GM12891 (cell line): ENCODE results near the gene PASK.

Experiments
- DNase-seq: peaks from one replicate; pipeline ENCODE4 v3.0.0; 2011; ENCODE audit warnings: low spot score; ENCODE audit not compliant: insufficient read length
- FAIRE-seq: peaks from 2 replicates; lab custom pipeline; 2011; peaks lifted over from hg19 to GRCh38; lab: Jason Lieb, UNC
- PAX5 ChIP-seq: IDR thresholded peaks from 2 replicates; pipeline ENCODE4 v1.6.1; 2011; ENCODE audit warnings: low read length, moderate library complexity, mild to moderate bottlenecking; ENCODE audit not compliant: insufficient read depth, severe bottlenecking
- POLR2A ChIP-seq: IDR thresholded peaks from 2 replicates; pipeline ENCODE4 v1.6.1; 2011; ENCODE audit warnings: low read depth, low read length, control low read depth
- POLR2AphosphoS5 ChIP-seq: IDR thresholded peaks from 2 replicates; pipeline ENCODE4 v1.6.1; 2011; ENCODE audit warnings: low read depth, low read length, control low read depth
- POU2F2 ChIP-seq: IDR thresholded peaks from 2 replicates; pipeline ENCODE4 v1.6.1; 2011; ENCODE audit warnings: low read depth, mild to moderate bottlenecking, control low read depth, low read length, moderate library complexity
- SPI1 ChIP-seq: IDR thresholded peaks from 2 replicates; pipeline ENCODE4 v1.6.1; 2011; ENCODE audit warnings: low read depth, low read length, control low read depth
- TAF1 ChIP-seq: IDR thresholded peaks from 2 replicates; pipeline ENCODE4 v1.6.1; 2011; ENCODE audit warnings: low read depth, low read length, control low read depth

PASK gene

DNA sequence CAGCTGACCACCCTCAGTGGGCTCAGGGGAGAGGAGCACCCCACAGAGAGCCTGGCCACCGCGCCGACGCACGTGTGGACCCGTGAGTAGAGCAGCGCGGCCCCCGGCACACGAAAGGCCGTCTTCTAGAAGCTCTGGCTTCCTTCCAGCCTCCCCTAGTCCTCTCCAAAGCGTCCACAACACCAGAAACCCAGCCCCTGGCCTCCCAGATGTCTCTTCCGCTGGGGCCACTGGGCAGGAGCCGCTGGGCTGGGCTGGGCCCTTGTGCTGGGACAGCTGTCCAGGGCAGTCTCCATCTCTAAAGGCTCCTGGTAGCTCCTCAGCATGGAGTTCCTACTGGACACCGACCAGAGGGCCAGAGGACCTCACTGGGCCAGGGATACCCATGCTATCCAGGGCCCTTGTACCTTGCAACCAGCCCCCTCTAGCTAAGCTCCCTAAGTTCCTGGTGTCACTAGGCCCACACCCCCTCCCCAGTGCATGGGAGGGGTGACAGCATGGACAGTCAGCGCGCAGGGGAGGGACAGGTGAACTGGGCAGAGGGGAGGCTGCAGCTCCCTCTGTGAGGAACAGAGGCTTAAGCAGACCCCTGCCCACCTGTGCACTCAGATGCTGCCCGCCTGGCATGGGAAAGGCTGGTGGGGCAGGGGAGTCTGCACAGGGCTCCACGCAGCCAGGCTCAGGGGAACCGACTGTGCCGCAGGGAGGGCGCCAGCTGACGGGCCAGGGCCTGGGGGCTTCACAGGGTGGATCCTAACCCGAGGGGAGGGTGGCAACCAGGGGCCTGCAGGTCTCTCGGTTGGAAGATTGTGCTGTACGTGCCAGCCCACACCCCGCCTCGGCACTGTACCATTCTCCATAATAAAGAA is 80.1 kb downstream of the PASK start:
- DNase-seq (no peak), FAIRE-seq (no peak)
- TF ChIP-seq PAX5 (no peak), SPI1 (no peak), TAF1 (no peak), POU2F2 (no peak), POLR2AphosphoS5 (no peak), POLR2A (no peak)

- FAIRE-seq: no peak
- TF ChIP-seq POU2F2: no peak
- TF ChIP-seq POLR2A: no peak
- TF ChIP-seq SPI1: no peak
- no peak for TF ChIP-seq TAF1
- no peak for TF ChIP-seq PAX5
- no peak for TF ChIP-seq POLR2AphosphoS5
- no peak for DNase-seq
Measured at GRCh38 chr2:241068136-241068941, 80.9 kb downstream of the PASK start.

DNA sequence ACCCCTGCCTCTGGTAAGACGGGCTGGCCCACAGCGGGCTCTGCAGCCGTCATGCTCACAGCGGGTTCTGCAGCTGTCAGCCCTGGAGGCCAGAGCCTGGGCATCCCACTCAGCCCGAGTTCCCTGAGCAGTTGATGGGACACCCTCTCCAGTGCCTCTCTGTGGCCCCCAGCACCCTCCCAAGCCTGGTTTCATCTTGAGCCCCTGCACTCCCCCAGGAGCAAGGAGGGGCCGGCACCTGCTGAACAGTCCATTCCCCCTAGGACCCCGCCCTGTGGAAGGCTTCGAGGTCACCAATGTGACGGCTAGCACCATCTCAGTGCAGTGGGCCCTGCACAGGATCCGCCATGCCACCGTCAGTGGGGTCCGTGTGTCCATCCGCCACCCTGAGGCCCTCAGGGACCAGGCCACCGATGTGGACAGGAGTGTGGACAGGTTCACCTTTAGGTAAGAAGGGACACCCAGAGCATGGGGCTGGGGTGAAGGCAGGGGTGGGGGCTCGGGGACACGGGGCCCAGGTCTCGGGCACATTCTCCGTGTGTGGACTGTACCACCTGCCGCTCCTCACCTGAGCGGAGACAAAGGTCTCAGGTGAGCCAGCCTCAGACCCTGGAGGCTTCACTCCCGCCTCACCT is 81.7 kb downstream of the PASK start:
- DNase-seq: no peak
- no peak for FAIRE-seq
- TF ChIP-seq PAX5 (no peak), TAF1 (no peak), POLR2A (no peak), POU2F2 (no peak), SPI1 (no peak), POLR2AphosphoS5 (no peak)

DNA sequence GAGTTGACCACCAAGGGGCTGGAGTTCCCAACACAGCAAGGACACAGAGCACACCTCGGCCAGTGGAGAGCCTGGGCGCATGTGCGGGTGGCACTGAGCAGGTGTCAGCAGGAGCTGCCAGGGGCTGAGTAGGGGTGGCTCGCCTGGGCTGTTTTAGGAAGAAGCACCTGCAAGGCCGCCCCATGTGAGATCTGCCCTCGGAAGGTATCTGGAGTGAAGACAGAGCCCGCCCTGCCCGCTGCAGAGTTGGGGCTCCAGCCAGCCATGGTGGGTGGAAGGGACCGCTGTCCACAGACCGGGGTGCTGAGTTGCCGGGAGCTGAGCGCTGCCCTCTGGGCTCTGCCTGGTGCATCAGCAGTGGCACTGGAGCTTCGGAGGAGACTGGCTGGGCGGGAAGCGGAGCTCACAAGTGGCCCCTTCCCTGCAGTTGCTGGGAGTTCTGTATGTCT is 82.4 kb downstream of the PASK start:
- FAIRE-seq (no peak), DNase-seq (no peak)
- TF ChIP-seq POLR2AphosphoS5: no peak

GRCh38 chr2:241066171-241066892 is 82.9 kb downstream of the PASK start:
- TF ChIP-seq TAF1 (no peak), PAX5 (no peak), POLR2AphosphoS5 (no peak), SPI1 (no peak), POLR2A (no peak), POU2F2 (no peak)
- no peak for DNase-seq
- FAIRE-seq: no peak

GRCh38 chr2:241065355-241065803 is 83.9 kb downstream of the PASK start:
- FAIRE-seq (no peak), DNase-seq (no peak)
- no peak for TF ChIP-seq SPI1
- no peak for TF ChIP-seq PAX5
- no peak for TF ChIP-seq TAF1
- TF ChIP-seq POLR2A: no peak
- TF ChIP-seq POLR2AphosphoS5: no peak
- TF ChIP-seq POU2F2: no peak

DNA sequence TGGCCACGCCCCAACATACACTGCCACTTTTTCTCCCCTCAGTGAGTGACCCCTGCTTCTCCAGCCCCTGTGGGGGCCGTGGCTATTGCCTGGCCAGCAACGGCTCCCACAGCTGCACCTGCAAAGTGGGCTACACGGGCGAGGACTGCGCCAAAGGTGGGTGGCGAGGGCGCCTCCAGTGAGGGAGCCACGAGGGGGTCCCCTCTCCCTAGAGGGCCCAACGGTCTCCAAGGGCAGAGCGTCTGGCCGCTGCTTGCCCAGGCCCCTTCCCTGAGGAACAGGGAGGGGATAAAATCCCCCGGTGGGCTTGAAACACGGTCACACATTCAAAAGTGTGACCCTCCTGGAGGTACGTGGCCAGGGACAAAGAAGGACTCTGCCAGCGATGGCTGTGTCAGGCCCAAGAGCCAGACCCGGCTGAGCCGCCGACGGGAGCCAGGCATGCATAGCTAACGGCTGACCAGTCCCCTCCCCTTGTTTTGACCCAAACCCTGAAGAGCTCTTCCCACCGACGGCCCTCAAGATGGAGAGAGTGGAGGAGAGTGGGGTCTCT is 84.4 kb downstream of the PASK start:
- DNase-seq (no peak), FAIRE-seq (no peak)
- TF ChIP-seq TAF1: no peak
- no peak for TF ChIP-seq PAX5
- no peak for TF ChIP-seq SPI1
- TF ChIP-seq POU2F2: no peak
- no peak for TF ChIP-seq POLR2A
- TF ChIP-seq POLR2AphosphoS5: no peak

- FAIRE-seq: peak; percentile 35
Measured at GRCh38 chr2:241064008-241064801, 85.1 kb downstream of the PASK start.

More at GRCh38 chr2:241064008-241064801, 85.1 kb downstream of the PASK start:
- TF ChIP-seq PAX5 (no peak), POLR2A (no peak), POLR2AphosphoS5 (no peak), POU2F2 (no peak), TAF1 (no peak), SPI1 (no peak)
- DNase-seq: no peak
